Measurements from ENCODE around the gene PRICKLE2.

PRICKLE2 gene

GRCh38 chr3:64187065-64187959, 38.0 kb downstream of the PRICKLE2 start:
- DNase-seq, result no peak

- DNase-seq, result no peak
These were observed 38.6 kb downstream of the PRICKLE2 start for GRCh38 chr3:64186667-64187064.

- no peak for DNase-seq
These were observed 39.8 kb downstream of the PRICKLE2 start for GRCh38 chr3:64185436-64185835.

GRCh38 chr3:64184621-64185020, 40.6 kb downstream of the PRICKLE2 start:
- no peak for DNase-seq

GRCh38 chr3:64179860-64180259, 45.4 kb downstream of the PRICKLE2 start:
- DNase-seq, result no peak

GRCh38 chr3:64179249-64179648, 46.0 kb downstream of the PRICKLE2 start:
- no peak for DNase-seq

GRCh38 chr3:64178419-64178818, 46.8 kb downstream of the PRICKLE2 start:
- no peak for DNase-seq

GRCh38 chr3:64176461-64176996, 48.7 kb downstream of the PRICKLE2 start:
- DNase-seq, result no peak

GRCh38 chr3:64174328-64174727, 50.9 kb downstream of the PRICKLE2 start:
- DNase-seq, result no peak

- no peak for DNase-seq
These were observed 51.7 kb downstream of the PRICKLE2 start for GRCh38 chr3:64173563-64173962.

- DNase-seq, result no peak
These were observed 55.0 kb downstream of the PRICKLE2 start for GRCh38 chr3:64170270-64170669.

- DNase-seq, result no peak
These were observed 57.4 kb downstream of the PRICKLE2 start for GRCh38 chr3:64167868-64168267.

- DNase-seq, result no peak
These were observed 57.9 kb downstream of the PRICKLE2 start for GRCh38 chr3:64167351-64167750.

GRCh38 chr3:64166584-64167162, 58.6 kb downstream of the PRICKLE2 start:
- DNase-seq, result no peak

GRCh38 chr3:64164349-64164748, 60.9 kb downstream of the PRICKLE2 start:
- DNase-seq, result no peak

- DNase-seq, result no peak
These were observed 61.5 kb downstream of the PRICKLE2 start for GRCh38 chr3:64163755-64164148.

- DNase-seq, result no peak
These were observed 62.1 kb downstream of the PRICKLE2 start for GRCh38 chr3:64163019-64163754.

- DNase-seq, result peak; percentile 1
These were observed 63.7 kb downstream of the PRICKLE2 start for GRCh38 chr3:64161481-64161952.

- DNase-seq, result no peak
These were observed 65.1 kb downstream of the PRICKLE2 start for GRCh38 chr3:64160000-64160695.

- no peak for DNase-seq
These were observed 66.9 kb downstream of the PRICKLE2 start for GRCh38 chr3:64158334-64158733.

GRCh38 chr3:64157150-64158035, 67.9 kb downstream of the PRICKLE2 start:
- no peak for DNase-seq

GRCh38 chr3:64155328-64155727, 69.9 kb downstream of the PRICKLE2 start:
- no peak for DNase-seq
